Measurements from ENCODE around the gene P4HTM. TPM values are rescaled to one million over a fixed set of nuclear protein-coding genes. Genes with fewer than 3 reads are reported as not detected.

The P4HTM gene
- total and polyA plus RNA-seq, 2 donors (not counting 1 experiment from before 2014, with no cell fraction given) = 48.5 to 70.6 TPM

DNA sequence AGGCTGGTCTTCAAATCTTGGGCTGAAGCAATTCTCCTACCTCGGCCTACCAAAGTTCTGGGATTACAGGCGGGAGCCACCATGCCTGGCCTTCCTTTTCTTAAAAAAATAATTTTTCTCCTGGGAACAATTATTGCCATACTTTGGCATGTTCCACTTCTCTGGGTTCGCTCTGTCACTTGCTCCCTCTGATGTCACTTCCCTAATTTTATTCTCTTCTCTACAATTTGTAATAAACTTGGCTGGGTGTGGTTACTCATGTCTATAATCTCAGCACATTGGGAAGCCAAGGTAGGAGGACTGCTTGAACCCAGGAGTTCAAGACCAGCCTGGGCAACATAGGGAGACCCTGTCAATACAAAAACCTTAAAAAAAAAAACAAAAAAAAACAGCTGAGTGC is 45.2 kb downstream of the P4HTM start:
- DNase-seq (no peak), ATAC-seq (ENCODE audit: low read depth) (no peak)
- Histone ChIP-seq H3K27ac (ENCODE audit: low read length in 2 of 2) (no peak overlapping the region), H3K4me3 (ENCODE audit: control extremely low read depth in 1 of 5, extremely low read depth in 1 of 5, insufficient read depth in 1 of 5, low read depth in 2 of 5, low read length in 4 of 5) (no peak overlapping the region), H3K9ac (ENCODE audit: low read length) (no peak overlapping the region), H3K4me1 (ENCODE audit: control insufficient read depth in 2 of 2, insufficient read depth in 2 of 2, low read length in 2 of 2) (no peaks in the 10 kb centered on the region), H3K79me2 (ENCODE audit: control insufficient read depth, insufficient read depth, low read length) (peaks cover 22% of the 10 kb centered on the region), H3K4me2 (replicated peaks; ENCODE audit: low read depth, low read length, poor library complexity, severe bottlenecking) (no peak overlapping the region), H3K27me3 (replicated peaks in 1 of 4; ENCODE audit: control extremely low read depth in 1 of 4, control insufficient read depth in 3 of 4, insufficient read depth in 4 of 4, low read length in 3 of 4) (no peaks in the 10 kb centered on the region), H2AFZ (ENCODE audit: insufficient read depth, low read depth, low read length, poor library complexity, severe bottlenecking) (no peak overlapping the region), H4K20me1 (ENCODE audit: control insufficient read depth, insufficient read depth, low read length, poor library complexity, severe bottlenecking) (no peaks in the 10 kb centered on the region), H3K36me3 (replicated peaks in 1 of 2; ENCODE audit: control extremely low read depth in 1 of 2, control insufficient read depth in 1 of 2, extremely low read depth in 1 of 2, insufficient read depth in 2 of 2, low read length in 1 of 2) (peaks cover 21 to 67% of the 10 kb centered on the region in 2 experiments), H3K9me3 (ENCODE audit: control extremely low read depth in 1 of 3, control insufficient read depth in 2 of 3, insufficient read depth in 1 of 3, low read length in 2 of 3) (no peaks in the 10 kb centered on the region)
- H3K9me3 Mint-ChIP-seq (ENCODE audit: insufficient read depth) = no peaks in the 10 kb centered on the region
- no peak overlapping the region for H3K27ac Mint-ChIP-seq
- TF ChIP-seq EZH2 (IDR thresholded peaks at IDR 0.05; ENCODE audit: borderline replicate concordance, insufficient read depth, low read depth, low read length, poor library complexity, severe bottlenecking) = no peak
- TF ChIP-seq, protein P1, sequence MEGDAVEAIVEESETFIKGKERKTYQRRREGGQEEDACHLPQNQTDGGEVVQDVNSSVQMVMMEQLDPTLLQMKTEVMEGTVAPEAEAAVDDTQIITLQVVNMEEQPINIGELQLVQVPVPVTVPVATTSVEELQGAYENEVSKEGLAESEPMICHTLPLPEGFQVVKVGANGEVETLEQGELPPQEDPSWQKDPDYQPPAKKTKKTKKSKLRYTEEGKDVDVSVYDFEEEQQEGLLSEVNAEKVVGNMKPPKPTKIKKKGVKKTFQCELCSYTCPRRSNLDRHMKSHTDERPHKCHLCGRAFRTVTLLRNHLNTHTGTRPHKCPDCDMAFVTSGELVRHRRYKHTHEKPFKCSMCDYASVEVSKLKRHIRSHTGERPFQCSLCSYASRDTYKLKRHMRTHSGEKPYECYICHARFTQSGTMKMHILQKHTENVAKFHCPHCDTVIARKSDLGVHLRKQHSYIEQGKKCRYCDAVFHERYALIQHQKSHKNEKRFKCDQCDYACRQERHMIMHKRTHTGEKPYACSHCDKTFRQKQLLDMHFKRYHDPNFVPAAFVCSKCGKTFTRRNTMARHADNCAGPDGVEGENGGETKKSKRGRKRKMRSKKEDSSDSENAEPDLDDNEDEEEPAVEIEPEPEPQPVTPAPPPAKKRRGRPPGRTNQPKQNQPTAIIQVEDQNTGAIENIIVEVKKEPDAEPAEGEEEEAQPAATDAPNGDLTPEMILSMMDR (IDR thresholded peaks at IDR 0.05) = no peak
- no peaks in the 10 kb centered on the region for H3K27me3 Mint-ChIP-seq
- 100% methylated on average over 2 of the region's 3 CpGs for WGBS (ENCODE audit: insufficient coverage)
- ChIA-PET POLR2A (no interaction called here), CTCF (no interaction called here)
- no peak overlapping the region for H3K4me3 Mint-ChIP-seq
- peaks cover 2% of the 10 kb centered on the region for H3K4me1 Mint-ChIP-seq
- intact Hi-C loops (cut with micrococcal nuclease) = no loop called here

DNA sequence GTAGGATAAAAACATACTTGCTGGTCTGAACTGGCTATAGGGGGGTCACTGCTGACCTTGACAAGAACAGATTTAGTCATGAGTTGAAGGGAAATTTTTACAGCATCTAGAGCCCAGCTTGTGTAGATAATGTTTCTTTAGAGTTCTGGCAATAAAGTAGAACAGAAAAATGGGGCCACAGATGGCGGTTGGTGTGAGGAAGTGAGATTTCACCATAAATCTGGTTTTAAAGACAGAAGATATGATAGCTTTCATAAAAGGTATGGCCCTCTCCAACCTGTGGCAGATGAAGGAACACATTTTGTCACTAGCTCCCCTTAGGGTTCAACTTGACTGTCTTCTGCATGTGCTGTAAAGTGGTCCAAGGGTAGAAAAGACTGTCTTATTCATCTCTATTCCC is 63.5 kb downstream of the P4HTM start:
- Histone ChIP-seq H3K27me3 (replicated peaks in 1 of 4; ENCODE audit: control extremely low read depth in 1 of 4, control insufficient read depth in 3 of 4, insufficient read depth in 4 of 4, low read length in 3 of 4) (no peaks in the 10 kb centered on the region), H3K4me1 (ENCODE audit: control insufficient read depth in 2 of 2, insufficient read depth in 2 of 2, low read length in 2 of 2) (no peaks in the 10 kb centered on the region), H3K79me2 (ENCODE audit: control insufficient read depth, insufficient read depth, low read length) (peaks cover 31% of the 10 kb centered on the region), H3K9ac (ENCODE audit: low read length) (no peak overlapping the region), H4K20me1 (ENCODE audit: control insufficient read depth, insufficient read depth, low read length, poor library complexity, severe bottlenecking) (peaks cover 39% of the 10 kb centered on the region), H3K9me3 (ENCODE audit: control extremely low read depth in 1 of 3, control insufficient read depth in 2 of 3, insufficient read depth in 1 of 3, low read length in 2 of 3) (no peaks in the 10 kb centered on the region), H3K4me2 (replicated peaks; ENCODE audit: low read depth, low read length, poor library complexity, severe bottlenecking) (no peak overlapping the region), H3K36me3 (replicated peaks in 1 of 2; ENCODE audit: control extremely low read depth in 1 of 2, control insufficient read depth in 1 of 2, extremely low read depth in 1 of 2, insufficient read depth in 2 of 2, low read length in 1 of 2) (peaks cover 0 to 54% of the 10 kb centered on the region in 2 experiments), H3K27ac (ENCODE audit: low read length in 2 of 2) (no peak overlapping the region), H3K4me3 (ENCODE audit: control extremely low read depth in 1 of 5, extremely low read depth in 1 of 5, insufficient read depth in 1 of 5, low read depth in 2 of 5, low read length in 4 of 5) (no peak overlapping the region), H2AFZ (ENCODE audit: insufficient read depth, low read depth, low read length, poor library complexity, severe bottlenecking) (no peak overlapping the region)
- 50% methylated on average over 1 of the region's 1 CpG for WGBS (ENCODE audit: insufficient coverage)
- Mint-ChIP-seq H3K27me3 (no peaks in the 10 kb centered on the region), H3K27ac (no peak overlapping the region), H3K4me1 (no peaks in the 10 kb centered on the region), H3K4me3 (no peak overlapping the region), H3K9me3 (ENCODE audit: insufficient read depth) (no peaks in the 10 kb centered on the region)
- intact Hi-C loops (cut with micrococcal nuclease) = no loop called here
- POLR2A ChIA-PET = no interaction called here
- CTCF ChIA-PET = no interaction called here
- no peak for DNase-seq
- TF ChIP-seq, protein P1 (IDR thresholded peaks at IDR 0.05) = no peak
- TF ChIP-seq EZH2 (IDR thresholded peaks at IDR 0.05; ENCODE audit: borderline replicate concordance, insufficient read depth, low read depth, low read length, poor library complexity, severe bottlenecking) = no peak
- no peak for ATAC-seq (ENCODE audit: low read depth)

Data from B cell (primary cell).